C1 segment of cervical spinal cord (tissue), 14 donors: ENCODE measurements around the gene VAV2.

ENCODE experiments used
- DNase-seq, 14 donors: peaks; one replicate each; lab custom pipeline; 2025; lab: John Stamatoyannopoulos, UW

VAV2 gene

DNA sequence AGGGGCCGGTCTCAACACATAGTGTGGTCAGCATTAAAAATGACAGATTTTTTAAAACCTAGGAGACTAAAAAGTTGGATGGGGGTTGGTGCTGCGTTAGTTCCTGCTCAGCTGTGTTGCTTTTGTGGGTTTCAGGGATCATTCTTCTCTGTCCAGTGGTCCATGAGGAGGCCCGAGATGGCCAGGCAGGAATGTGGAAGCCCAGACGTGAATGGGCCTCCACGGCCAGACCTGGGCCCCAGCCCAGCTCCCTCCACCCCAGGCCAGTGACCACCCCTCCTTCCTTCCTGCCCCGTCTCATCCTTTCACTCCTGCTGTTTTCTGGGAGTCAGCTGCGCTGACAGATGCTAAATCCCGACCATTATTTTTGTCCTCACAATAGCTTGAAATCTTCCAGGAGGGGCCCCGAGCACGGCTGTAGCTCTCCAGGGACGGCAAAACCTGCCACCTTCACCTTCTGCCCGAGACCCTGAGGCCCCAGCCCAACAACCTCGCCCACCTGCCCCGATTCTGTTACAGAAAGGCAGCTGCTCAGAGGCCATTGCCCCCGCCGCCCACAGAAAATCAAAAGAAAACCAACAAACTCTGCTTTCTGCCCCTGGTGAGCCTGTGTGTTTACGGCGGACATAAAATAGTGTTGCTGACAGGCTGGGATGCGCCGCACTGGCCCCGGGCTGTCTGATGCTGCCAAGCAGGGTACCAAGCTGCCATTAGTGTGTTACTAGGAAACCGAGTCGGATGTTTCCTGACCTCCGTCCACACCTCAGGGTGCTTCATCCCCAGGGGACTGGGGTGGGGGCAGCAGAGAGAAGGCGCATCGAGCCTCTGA is 170.3 kb downstream of the VAV2 start:
- no peak for DNase-seq

DNA sequence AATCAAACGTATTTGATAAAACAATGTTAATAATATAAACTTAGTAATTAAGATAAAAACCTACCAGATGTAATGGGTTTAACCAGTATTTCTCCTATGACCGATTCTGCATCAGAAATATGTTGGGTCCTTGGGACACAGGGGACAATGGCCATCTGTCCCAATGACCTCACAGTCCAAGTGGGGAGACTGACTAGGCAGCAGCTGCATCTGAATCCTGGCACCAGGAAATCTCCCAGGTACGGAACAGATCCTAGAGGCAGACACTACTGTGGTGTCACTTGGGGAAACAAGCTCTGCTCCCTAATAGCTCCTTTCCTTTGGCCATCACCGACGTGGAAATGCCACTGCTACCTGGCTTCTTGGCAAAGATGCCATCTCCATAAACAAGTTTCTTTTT is 172.2 kb downstream of the VAV2 start:
- no peak for DNase-seq

DNA sequence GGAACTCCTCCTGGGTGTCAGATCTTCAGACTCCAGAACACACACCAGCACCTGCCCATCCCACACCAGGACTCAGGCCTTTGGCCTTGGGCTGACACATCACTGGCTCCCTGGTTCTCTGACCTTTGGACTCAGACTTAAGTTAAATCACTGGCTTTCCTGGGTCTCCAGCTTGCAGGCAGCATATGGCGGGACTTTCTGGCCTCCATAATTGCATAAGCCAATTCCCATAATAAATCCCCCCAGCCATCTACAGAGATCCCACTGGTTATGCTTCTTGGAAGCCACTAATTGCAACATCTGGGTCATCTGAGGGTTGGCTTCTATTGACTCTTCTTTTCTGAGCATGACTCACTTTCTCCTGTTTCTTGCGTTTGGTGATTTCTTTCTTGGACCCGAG is 173.7 kb downstream of the VAV2 start:
- no peak for DNase-seq

DNA sequence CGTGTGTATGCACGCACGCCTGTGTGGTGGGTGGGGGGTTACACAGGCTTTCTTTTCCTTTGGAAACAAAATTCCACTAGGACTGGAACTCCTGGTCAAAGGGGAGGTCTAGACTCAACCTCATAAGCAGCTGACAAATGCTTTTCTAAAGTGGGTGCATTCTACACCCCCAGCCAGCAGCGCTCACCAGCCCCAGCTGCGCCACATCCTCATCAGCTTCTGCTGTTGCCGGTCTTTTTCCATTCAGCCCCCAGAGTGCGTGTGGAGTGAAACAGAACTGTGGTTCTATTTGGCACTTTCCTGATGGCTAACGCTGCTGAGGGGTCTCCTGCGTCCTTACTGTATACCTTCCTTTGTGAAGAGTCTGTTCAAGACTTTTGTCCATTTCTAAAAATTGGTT is 176.3 kb downstream of the VAV2 start:
- DNase-seq: no peak

DNA sequence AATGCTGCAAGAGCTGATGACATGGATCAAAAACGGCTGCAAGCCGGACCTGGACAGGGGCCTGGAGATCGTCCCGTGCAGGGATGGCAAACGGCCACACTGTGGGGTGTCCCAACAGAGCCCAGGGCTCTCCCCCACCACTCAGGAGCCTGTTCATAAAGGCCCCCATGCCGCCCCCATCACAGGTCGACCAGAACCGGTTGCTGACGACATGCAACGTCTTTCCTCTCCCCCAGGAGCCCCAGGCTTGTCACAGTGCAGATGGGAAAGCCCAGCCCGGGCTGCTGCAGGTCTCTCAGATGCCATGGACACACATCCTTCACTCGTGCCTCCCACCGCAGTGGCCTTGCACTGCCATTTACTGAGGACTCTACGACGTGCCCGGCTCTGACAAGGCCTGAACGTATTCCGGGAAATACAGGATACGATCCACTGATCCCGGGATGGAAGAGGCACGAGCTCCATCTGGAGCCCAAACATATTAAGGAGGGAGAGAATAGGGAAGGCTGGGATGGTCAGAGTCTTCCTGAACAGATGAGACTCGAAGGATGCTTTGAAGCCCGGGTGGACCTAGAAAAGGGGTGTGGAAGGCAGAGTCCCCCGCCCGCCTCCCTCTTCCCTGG is 177.4 kb downstream of the VAV2 start:
- DNase-seq: no peak

DNA sequence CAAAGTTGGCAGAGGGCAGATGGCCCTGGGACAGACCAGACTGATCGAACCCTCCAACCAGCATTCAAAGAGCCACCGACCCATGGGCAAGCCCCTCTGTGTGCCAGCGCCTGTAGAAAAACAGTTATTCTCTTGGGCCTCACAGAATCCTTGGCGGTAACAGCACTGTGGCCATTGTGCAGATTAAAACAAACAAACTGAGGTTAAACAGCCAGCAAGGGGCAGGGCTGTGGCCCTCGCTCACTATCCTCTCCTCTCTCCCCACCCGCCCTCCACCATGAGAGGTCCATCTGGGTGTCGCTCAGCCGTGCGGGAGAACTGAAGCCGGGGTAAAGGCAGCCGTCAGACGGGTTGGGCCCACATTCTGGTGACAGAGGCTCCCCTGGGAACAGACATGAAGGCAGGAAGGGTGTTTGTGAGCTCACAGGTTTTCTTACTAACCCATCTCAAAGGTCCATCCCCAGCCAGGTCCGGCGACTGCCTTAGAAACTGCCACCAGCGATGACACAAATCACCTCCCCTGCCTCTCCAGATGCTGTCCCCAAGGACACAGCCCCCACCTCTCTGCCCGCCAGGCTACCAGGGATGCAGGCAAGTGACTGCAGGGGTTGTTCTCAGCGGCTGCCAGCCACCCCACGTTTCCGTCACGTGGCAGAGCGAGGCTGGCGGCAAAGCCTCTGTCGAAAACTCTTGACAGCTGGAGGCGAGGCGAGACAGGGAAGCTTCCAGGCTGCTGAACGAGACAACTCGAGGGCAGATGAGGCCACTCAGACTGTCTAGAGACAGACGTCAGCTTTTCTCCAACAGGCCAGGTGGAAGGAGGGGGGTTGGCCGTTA is 178.2 kb downstream of the VAV2 start:
- DNase-seq: no peak

DNA sequence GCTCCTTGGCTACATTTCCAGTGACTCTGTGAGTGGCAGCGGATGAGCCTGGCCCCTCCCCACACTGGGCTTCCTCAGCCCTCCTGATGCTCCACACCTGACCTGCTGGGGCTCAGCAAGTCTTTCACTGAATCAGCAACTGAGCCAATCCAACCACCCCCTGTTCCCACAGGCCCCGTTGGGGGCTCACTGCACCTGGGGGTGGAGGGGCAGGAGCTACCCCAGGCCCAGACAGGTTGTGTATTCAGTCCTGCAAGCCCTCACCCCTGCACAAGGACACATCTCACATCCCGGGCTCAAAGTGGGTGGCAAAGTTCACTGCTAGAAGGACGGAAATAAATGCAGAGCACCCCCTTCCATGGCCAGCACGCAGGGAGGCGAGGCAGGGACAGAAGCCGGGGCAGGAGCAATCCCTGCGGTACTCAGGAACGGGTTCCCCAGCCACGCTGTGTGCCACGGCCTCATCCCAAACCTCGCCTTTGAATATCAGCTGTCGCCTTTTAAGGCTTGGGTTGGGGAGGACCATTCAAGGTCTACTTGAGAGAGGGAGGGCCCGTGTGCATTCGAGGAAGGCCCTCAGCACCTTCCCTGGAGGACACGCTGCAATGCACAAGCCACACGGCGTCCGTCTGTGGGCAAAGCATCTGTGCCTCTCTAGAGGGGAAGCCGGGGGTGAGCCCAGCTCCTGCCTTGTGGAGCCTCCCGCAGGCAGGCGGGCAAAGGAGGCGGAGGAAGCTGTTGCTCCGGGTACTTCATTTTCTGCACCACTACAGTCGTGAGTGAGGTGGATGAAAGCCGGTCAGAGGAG is 179.0 kb downstream of the VAV2 start:
- DNase-seq: no peak

DNA sequence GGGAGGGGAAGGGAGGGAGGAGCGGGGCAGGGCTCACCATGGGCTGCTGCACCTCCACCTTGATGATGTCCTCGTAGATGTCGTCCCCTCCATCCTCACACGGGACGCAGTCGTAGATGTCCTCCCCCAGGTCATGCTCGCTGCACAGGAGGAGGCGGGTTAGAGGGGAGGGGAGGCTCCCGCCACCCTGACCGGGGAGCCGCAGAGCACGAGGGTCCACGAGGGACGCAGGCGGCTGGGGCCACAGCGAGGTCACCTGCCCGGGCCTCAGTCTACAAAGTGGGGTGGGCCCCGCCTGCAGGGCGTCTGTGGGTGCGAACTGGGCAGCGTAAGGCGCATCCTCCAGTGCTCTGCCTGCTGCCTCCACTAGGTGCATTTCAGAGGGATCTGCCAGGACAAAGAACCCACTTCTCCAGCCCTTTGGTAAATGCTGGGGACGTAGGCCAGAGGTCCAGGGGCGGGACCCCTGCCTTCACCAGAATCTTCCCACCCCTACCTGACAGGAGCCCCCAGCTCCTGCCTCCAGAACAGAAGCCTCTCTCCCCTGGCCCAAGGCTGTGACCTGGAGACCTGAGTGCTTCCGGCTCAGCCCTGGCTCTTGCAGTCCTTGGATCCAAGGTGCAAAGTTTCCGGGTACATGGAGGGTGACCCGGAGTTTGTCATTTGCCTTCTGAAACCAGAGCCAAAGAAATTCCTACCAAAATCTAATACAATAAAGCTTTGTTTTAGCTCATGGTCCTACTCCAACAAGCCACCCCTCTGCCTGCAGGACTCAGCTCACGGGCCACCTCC is 179.9 kb downstream of the VAV2 start:
- DNase-seq: no peak

DNA sequence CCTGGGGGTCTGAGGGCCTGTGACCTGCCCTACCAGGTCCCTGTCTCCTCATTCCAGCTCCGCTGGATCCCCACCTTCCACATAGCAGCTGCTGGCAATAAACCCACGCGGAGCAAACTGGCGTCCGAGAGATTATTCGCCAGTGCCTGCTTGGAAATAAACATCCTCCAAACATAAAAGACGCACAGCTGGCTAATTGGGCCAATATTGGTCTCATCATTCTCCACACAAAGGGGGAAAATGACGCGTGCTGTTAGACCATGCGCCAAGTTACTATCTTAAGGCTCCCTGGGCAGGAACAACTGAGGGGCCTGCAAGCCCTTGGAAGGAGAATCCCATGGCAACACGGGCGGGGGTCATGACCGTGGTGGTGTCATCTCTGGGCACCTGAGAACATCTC is 180.7 kb downstream of the VAV2 start:
- DNase-seq: no peak

DNA sequence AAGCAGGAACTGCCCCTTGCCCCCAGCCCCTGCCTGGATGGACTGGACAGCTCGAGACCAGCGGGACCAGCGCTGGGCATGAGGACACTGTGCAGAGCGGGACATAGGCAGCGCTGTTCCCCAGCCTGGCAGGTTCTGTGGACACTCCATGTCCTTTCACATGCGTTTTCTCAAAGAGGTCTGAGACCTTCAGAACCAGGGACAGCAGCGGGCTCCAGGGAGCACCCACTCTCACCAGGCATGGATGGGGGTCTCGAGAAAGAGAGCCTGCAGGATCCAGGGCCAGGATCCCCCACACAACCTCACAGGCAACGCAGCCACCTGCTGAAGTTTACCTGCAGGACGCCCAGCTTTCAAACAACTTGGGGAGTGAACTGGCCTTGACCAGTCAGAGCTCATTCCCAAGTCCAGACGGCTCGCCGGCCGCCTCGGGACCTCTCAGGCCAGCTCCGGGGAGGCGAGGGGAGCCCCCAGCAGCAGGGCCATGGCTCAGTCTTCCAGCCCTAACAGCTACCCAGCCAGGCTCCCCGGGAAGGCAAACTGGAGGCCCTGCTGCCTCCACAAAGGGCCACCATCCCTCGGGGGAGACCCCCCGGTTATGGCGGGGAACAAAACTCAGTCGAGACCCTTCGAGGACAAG is 181.4 kb downstream of the VAV2 start:
- DNase-seq: no peak

DNA sequence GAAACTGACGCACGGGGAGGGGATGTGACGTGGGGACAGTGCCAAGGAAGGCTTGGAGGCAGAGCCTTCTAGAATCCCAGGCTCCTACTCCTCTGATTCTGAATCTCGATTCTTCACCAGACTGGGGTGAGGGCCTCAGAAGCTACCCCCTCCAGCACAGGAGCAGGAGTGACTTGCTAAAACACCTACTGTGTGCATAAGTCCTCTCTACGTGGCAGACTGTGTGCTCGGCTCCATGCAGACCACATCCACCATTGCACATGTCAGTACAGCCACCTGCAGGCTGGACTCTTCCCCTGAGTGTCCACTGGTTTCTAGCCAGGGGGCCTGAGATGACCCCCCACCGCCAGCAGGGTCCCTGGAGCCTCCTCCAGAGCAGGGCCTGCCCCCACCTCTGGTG is 182.8 kb downstream of the VAV2 start:
- no peak for DNase-seq

DNA sequence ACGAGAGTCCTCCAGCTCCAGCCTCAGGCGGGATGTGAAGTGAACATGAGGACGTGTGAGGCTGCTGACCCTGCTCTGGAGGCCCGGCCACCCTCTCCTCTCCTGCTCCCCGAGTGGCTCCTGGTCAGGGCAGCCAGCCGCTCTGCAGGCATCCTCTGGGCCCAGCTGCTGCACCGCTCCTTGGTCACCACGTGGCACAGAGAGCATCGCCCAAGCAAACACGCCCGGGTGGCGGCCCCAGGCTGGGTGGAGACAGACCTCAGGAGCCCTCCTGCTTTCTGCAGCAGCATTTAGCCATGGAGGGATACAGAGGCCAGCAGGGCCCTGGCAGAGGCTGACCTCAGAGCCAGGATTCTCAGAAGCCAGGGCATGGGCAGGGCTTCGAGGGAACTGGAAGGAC is 184.3 kb downstream of the VAV2 start:
- no peak for DNase-seq

DNA sequence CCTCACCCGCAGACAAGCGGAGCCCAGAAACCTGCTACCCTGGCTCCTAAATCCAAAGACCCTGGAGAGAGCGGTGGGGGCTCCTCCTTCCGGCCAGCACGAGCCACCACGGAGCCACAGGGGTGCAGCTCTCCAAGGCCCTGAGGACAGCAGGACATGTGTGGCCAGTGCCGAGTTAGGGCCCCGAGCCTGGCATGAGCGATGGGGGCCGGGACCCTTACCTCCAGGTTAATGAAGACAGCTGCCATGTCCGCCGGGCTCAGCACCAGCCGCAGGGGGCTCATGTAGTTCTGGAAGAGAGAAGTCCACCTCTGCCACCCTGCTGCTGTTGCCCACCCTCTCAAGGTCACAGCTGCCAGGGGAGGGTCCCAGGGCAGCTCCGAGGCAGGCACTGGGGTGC is 185.1 kb downstream of the VAV2 start:
- DNase-seq: no peak

DNA sequence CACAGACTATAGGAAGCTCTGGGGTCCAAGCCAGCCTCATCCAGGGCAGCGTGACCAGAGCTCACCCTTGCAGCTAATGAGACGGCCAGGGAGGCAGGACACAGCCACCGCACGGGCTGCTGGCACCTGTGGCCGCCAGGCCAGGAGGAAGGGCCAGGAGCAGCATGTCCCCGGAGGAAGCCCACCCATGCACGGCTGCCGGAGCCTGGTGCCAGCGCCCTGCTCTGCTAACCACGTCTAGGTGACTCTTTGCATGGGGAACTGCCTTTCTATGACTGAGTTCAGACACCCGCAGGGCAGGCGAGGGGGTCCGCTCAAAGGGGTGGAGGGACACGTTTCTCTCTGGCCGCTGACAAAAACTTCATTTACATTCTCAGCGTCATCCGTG is 185.5 kb downstream of the VAV2 start:
- DNase-seq: no peak

DNA sequence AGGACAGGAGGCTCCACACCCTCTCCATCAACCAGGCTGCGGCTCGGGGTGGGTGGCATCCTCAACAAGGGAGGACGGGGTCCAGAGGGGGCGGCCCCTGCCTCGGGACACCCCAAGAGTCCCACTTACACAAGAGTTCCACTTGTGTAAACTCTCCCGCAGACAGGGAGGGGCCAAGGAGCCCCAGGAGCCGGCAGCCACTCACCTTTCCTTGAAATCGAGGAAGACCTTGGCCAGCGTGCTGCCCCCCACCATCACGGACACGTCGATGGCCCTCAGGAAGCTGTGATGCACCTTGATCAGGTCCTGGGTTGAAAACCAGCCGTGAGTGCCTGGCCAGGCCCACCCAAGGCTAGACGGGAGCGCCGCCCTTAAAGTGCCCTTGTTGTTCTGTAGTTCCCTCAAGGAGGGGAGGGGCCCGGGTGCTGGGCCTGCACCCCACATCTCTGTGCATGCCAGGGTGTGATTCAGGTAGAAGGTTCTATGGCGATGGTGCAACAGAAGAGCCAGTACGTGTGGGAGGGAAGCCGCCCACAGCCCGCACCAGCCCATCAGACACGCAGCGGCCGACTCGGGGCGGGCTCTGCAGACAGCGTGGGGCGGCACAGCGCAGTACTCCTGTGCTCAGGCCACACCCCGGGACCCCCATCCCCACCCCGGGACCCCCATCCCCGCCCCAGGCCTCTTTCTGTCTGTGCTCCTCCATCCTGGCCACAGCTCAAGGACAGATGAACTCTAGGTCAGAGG is 186.1 kb downstream of the VAV2 start:
- DNase-seq: no peak

DNA sequence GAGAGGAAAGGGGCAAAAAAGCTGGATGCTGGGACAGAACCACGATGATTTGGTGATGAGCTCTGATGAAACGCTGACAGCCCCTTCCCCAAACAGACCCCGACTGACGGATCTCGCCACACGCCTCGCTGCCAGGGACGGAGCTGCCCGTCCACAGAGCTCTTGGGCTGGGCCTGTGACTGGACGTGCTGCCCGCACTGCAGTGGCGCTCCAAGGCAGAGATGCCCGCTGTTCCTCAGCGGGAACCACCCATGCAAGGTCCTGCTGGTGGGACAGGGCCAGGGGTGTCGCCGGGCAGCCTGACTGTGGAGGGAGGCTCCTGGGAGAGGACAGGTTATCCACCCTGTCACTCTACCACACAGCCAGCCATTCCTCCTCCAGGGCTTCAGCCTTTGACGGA is 187.9 kb downstream of the VAV2 start:
- DNase-seq: no peak

DNA sequence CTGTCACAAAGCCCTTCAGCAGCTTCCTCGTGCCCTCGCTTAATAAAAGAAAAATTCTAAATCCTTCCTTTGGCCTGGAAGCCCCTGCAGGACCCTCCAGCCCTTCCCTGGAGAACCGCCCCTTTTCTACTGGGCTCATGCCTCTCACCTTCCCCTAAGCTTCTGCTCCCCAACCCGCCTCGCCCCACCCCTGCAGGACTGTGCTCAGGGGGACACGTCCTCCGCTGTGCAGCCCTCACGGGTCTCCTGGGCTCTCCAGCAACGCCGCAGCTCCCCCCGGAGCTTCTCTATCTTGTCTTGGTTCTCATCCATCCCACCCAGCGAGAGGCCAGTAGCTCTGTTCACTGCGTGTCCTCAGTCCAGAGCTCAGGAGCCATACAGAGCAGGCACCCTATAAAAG is 188.4 kb downstream of the VAV2 start:
- DNase-seq: no peak

DNA sequence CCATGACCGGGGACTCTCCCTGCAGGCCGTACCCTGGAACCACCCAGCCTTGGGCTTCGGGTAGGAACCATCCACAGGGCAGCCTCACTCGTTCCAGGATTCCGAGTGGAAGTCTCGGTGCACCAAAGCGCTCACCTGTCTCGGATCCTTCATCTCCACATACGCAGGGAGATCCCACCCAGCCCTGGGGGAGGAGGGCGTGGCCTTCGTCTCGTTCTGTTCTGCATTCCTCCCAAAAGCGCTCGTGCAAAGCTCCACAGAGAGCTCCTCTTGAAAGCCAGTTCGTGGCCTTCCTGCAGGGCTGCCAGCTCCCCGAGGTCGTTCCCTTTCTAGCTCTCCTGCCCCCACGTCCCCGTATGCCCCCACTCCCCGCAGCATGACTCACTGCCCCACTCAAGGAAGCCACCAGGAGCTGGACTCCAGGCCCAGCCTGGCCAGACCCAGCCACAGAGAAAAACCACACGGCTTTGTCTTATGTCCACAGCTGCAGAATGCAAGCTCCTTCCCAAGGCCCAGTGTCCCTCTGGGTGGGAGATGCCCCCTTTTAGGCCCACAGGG is 189.0 kb downstream of the VAV2 start:
- DNase-seq: no peak

DNA sequence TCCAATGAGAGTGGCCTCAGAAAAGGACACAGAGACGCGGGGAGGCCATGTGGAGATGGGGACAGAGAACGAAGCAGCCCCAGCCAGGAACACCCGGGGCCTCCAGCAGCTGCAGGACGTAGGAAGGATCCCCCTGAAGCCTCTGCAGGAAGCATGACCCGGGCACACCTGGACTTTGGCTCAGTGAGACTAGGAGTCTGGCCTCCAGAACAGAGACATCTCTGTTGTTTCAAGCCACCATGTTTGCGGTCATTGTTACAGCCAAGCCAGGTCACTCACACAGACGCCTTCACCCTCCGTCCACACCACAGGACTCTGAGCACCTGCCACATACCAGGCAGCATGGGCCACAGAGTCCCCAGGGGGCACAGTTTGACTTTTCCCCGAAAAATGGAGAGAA is 190.4 kb downstream of the VAV2 start:
- DNase-seq: no peak
